ENCODE measurements around the gene PBXIP1. TPM values are rescaled to one million over a fixed set of nuclear protein-coding genes. Genes with fewer than 3 reads are reported as not detected.

The PBXIP1 gene
- total and polyA plus RNA-seq, 2 of the 13 experiments (the other 11 are each of a cell fraction or from before 2014, with no cell fraction given) = 16.3 to 31.9 TPM

DNA sequence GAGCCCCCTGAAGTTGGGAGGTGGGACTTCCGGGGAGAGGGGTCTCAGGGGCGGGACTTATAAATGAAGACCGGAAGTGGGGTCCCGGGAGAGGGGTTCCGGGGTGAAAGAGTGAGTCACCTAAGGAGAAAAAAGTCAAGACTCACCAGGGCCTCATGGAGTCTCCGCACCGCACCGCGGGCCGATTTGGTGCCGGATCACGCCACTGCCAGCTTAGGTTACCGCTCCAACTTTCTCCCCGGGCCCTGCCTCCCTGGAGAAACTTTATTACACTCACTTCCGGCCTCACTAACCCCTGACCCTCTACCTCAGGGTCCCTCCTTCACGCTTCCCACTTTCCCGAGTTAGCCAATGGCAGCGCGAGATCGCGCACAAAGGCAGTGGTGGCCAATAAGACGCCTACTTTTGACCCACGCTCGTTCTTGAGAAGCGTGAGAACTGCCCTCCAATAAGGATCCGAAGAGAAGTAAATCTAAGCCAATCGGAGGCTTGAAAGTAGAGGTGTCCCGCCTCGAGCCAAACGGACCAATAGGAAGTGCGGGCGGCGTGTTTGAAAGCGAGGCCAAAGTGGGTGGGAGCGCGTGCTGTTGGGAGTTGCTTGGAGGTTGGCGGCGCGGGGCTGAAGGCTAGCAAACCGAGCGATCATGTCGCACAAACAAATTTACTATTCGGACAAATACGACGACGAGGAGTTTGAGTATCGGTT is 18.4 kb upstream of the PBXIP1 start, which contains the start of gene CKS1B (continued):
- TF ChIP-seq, protein P1, sequence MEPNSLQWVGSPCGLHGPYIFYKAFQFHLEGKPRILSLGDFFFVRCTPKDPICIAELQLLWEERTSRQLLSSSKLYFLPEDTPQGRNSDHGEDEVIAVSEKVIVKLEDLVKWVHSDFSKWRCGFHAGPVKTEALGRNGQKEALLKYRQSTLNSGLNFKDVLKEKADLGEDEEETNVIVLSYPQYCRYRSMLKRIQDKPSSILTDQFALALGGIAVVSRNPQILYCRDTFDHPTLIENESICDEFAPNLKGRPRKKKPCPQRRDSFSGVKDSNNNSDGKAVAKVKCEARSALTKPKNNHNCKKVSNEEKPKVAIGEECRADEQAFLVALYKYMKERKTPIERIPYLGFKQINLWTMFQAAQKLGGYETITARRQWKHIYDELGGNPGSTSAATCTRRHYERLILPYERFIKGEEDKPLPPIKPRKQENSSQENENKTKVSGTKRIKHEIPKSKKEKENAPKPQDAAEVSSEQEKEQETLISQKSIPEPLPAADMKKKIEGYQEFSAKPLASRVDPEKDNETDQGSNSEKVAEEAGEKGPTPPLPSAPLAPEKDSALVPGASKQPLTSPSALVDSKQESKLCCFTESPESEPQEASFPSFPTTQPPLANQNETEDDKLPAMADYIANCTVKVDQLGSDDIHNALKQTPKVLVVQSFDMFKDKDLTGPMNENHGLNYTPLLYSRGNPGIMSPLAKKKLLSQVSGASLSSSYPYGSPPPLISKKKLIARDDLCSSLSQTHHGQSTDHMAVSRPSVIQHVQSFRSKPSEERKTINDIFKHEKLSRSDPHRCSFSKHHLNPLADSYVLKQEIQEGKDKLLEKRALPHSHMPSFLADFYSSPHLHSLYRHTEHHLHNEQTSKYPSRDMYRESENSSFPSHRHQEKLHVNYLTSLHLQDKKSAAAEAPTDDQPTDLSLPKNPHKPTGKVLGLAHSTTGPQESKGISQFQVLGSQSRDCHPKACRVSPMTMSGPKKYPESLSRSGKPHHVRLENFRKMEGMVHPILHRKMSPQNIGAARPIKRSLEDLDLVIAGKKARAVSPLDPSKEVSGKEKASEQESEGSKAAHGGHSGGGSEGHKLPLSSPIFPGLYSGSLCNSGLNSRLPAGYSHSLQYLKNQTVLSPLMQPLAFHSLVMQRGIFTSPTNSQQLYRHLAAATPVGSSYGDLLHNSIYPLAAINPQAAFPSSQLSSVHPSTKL (CRISPR knock-in tag; IDR thresholded peaks at IDR 0.05) = no peak
- no peak for TF ChIP-seq NONO (IDR thresholded peaks at IDR 0.05)
- TF ChIP-seq NONO (CRISPR knock-in tag; conservative IDR thresholded peaks at IDR 0.05) = peak; percentile 60
- no peak for TF ChIP-seq ZNF207 (IDR thresholded peaks at IDR 0.05; ENCODE audit: borderline replicate concordance)
- TF ChIP-seq FLYWCH1 (CRISPR knock-in tag; IDR thresholded peaks at IDR 0.05) = no peak
- TF ChIP-seq SRF (IDR thresholded peaks at IDR 0.05; ENCODE audit: low read depth, low read length) = no peak
- no peak for TF ChIP-seq PAWR (CRISPR knock-in tag; IDR thresholded peaks at IDR 0.05; ENCODE audit: borderline replicate concordance)
- TF ChIP-seq ZNF331 (CRISPR knock-in tag; IDR thresholded peaks at IDR 0.05) = no peak
- no peak; the same call in 1 of the 2 replicates for TF ChIP-seq SRY (CRISPR knock-in tag; IDR thresholded peaks at IDR 0.05)
- TF ChIP-seq, protein P2, sequence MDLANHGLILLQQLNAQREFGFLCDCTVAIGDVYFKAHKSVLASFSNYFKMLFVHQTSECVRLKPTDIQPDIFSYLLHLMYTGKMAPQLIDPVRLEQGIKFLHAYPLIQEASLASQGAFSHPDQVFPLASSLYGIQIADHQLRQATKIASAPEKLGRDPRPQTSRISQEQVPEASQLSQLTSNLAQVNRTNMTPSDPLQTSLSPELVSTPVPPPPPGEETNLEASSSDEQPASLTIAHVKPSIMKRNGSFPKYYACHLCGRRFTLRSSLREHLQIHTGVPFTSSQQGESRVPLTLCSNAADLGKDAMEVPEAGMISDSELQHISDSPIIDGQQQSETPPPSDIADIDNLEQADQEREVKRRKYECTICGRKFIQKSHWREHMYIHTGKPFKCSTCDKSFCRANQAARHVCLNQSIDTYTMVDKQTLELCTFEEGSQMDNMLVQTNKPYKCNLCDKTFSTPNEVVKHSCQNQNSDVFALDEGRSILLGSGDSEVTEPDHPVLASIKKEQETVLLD (CRISPR knock-in tag; IDR thresholded peaks at IDR 0.05; ENCODE audit: low read depth) = peak; percentile 80; the same call in 1 of the 2 replicates
- TF ChIP-seq NPAS2 (CRISPR knock-in tag; IDR thresholded peaks at IDR 0.05; ENCODE audit: borderline replicate concordance) = no peak
- peak; percentile 8 to 23; a peak in 1 of 4 replicates for TF ChIP-seq EP300 (IDR thresholded peaks at IDR 0.05; ENCODE audit: low read depth in 2 of 2, low read length in 2 of 2)
- no peak for TF ChIP-seq EP300 (CRISPR knock-in tag; IDR thresholded peaks at IDR 0.05; ENCODE audit: borderline replicate concordance)
- no peak for TF ChIP-seq ZNF180 (CRISPR knock-in tag; IDR thresholded peaks at IDR 0.05; ENCODE audit: borderline replicate concordance, low read depth)
- TF ChIP-seq ZNF766 (CRISPR knock-in tag; IDR thresholded peaks at IDR 0.05; ENCODE audit: borderline replicate concordance) = no peak
- TF ChIP-seq, protein P3, sequence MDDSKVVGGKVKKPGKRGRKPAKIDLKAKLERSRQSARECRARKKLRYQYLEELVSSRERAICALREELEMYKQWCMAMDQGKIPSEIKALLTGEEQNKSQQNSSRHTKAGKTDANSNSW (CRISPR knock-in tag; IDR thresholded peaks at IDR 0.05; ENCODE audit: borderline replicate concordance) = no peak
- TF ChIP-seq JARID2 (CRISPR knock-in tag; IDR thresholded peaks at IDR 0.05; ENCODE audit: insufficient replicate concordance) = no peak
- TF ChIP-seq, protein P4, sequence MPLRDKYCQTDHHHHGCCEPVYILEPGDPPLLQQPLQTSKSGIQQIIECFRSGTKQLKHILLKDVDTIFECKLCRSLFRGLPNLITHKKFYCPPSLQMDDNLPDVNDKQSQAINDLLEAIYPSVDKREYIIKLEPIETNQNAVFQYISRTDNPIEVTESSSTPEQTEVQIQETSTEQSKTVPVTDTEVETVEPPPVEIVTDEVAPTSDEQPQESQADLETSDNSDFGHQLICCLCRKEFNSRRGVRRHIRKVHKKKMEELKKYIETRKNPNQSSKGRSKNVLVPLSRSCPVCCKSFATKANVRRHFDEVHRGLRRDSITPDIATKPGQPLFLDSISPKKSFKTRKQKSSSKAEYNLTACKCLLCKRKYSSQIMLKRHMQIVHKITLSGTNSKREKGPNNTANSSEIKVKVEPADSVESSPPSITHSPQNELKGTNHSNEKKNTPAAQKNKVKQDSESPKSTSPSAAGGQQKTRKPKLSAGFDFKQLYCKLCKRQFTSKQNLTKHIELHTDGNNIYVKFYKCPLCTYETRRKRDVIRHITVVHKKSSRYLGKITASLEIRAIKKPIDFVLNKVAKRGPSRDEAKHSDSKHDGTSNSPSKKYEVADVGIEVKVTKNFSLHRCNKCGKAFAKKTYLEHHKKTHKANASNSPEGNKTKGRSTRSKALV (CRISPR knock-in tag; IDR thresholded peaks at IDR 0.05) = no peak
- TF ChIP-seq HNRNPK (IDR thresholded peaks at IDR 0.05; ENCODE audit: low read depth, low read length, poor library complexity, severe bottlenecking) = no peak
- no peak; the same call in 1 of the 2 replicates for TF ChIP-seq TGIF2 (CRISPR knock-in tag; IDR thresholded peaks at IDR 0.05)
